Endodermal cell (in vitro differentiated cells): ENCODE data around the gene TMPRSS2. TPM values are rescaled to one million over a fixed set of nuclear protein-coding genes. Genes with fewer than 3 reads are reported as not detected.

ENCODE experiments used
- DNase-seq: peaks from one replicate; pipeline ENCODE4 v3.0.0-alpha.2; 2017
- H3K27ac ChIP-seq: 2 replicates; pipeline ENCODE4 v1.5.1; 2013; ENCODE audit warnings: mild to moderate bottlenecking, low read depth, low read length, moderate library complexity
- H3K27me3 ChIP-seq: 2 replicates; pipeline ENCODE4 v1.6.1; 2013; ENCODE audit warnings: mild to moderate bottlenecking, low read length, moderate library complexity; ENCODE audit not compliant: insufficient read depth, control insufficient read depth, poor library complexity, severe bottlenecking
- H3K36me3 ChIP-seq: 2 replicates; pipeline ENCODE4 v1.7.0; 2013; ENCODE audit warnings: mild to moderate bottlenecking, low read length, moderate library complexity; ENCODE audit not compliant: control insufficient read depth, insufficient read depth
- H3K4me1 ChIP-seq: one replicate; pipeline ENCODE4 v1.7.0; 2013; ENCODE audit warnings: low read length; ENCODE audit not compliant: control insufficient read depth, insufficient read depth
- H3K4me3 ChIP-seq: 2 replicates; pipeline ENCODE4 v1.5.1; 2013; ENCODE audit warnings: mild to moderate bottlenecking, low read length, moderate library complexity
- H3K9ac ChIP-seq: 2 replicates; pipeline ENCODE4 v1.6.1; 2013; ENCODE audit warnings: mild to moderate bottlenecking, low read length, moderate library complexity; ENCODE audit not compliant: poor library complexity, severe bottlenecking; ENCODE audit errors: extremely low read depth
- H3K9me3 ChIP-seq: 2 replicates; pipeline ENCODE4 v1.6.1; 2013; ENCODE audit warnings: mild to moderate bottlenecking, low read length, moderate library complexity; ENCODE audit not compliant: control insufficient read depth
- H3K27ac Mint-ChIP-seq: 2 replicates; pipeline ENCODE4 v1.8.0; 2020; ENCODE audit warnings: mixed read lengths
- H3K27me3 Mint-ChIP-seq: 2 replicates; pipeline ENCODE4 v1.8.0; 2021; ENCODE audit warnings: mild to moderate bottlenecking, mixed read lengths; ENCODE audit not compliant: insufficient read depth
- H3K36me3 Mint-ChIP-seq: 2 replicates; pipeline ENCODE4 v1.8.0; 2020; ENCODE audit warnings: low read depth, mixed read lengths
- H3K4me1 Mint-ChIP-seq: 2 replicates; pipeline ENCODE4 v1.8.0; 2020; ENCODE audit warnings: mixed read lengths
- H3K4me3 Mint-ChIP-seq: 2 replicates; pipeline ENCODE4 v1.8.0; 2020; ENCODE audit warnings: mild to moderate bottlenecking, moderate library complexity, mixed read lengths
- H3K9me3 Mint-ChIP-seq: 2 replicates; pipeline ENCODE4 v1.8.0; 2020; ENCODE audit warnings: mild to moderate bottlenecking, mixed read lengths
- CTCF ChIP-seq: fragments of 200-600 bp; sonication (generic); conservative IDR thresholded peaks from 2 replicates; pipeline ENCODE4 v1.5.0; 2021; ENCODE audit warnings: antibody characterized with exemption, mild to moderate bottlenecking
- WGBS, 2 experiments: methylation state at CpG; one replicate each; pipeline versions ENCODE4 v1.1.5 to v1.1.7; 2013; ENCODE audit warnings: missing lambda C conversion rate in 2 of 2, mixed read lengths in 1 of 2; ENCODE audit not compliant: insufficient coverage in 1 of 2, insufficient read length in 1 of 2; 5-methylcytosine and 5-hydroxymethylcytosine counted together
- total RNA-seq, 2 donors: library from RNA; stranded (reverse); fragmentation: NEBNext Ultra II Directional in 1 of 2; extraction: Animal tissue kit (Norgen Biotek cat#: 25700) in 1 of 2; gene quantifications; 2 replicates in 1 of 2; 3 replicates in 1 of 2; pipeline ENCODE4 v1.2.1, GENCODE V29; 2021

The TMPRSS2 gene
- total RNA-seq, 2 donors from 2014 or later, result 17.6 to 19.2 TPM

GRCh38 chr21:41483973-41484372 lies 24.0 kb downstream of the TMPRSS2 start:
- Histone ChIP-seq H3K9me3 (no peaks in the 10 kb centered on the region), H3K4me1 (no peaks in the 10 kb centered on the region), H3K27ac (no peak overlapping the region), H3K36me3 (no peaks in the 10 kb centered on the region), H3K9ac (no peak overlapping the region), H3K4me3 (no peak overlapping the region), H3K27me3 (no peaks in the 10 kb centered on the region)
- H3K4me1 Mint-ChIP-seq, result peaks cover 3% of the 10 kb centered on the region
- no peak overlapping the region for H3K4me3 Mint-ChIP-seq
- no peak overlapping the region for H3K27ac Mint-ChIP-seq
- no peaks in the 10 kb centered on the region for H3K27me3 Mint-ChIP-seq
- H3K36me3 Mint-ChIP-seq, result peaks cover 14% of the 10 kb centered on the region
- no peak for DNase-seq
- TF ChIP-seq CTCF, result no peak
- no peaks in the 10 kb centered on the region for H3K9me3 Mint-ChIP-seq
- 94 to 95% methylated on average over 3 to 4 of the region's 4 CpGs for WGBS, 2 experiments

- H3K27me3 Mint-ChIP-seq, result no peaks in the 10 kb centered on the region
- H3K27ac Mint-ChIP-seq, result no peak overlapping the region
- Histone ChIP-seq H3K4me1 (no peaks in the 10 kb centered on the region), H3K9ac (no peak overlapping the region), H3K9me3 (no peaks in the 10 kb centered on the region), H3K36me3 (no peaks in the 10 kb centered on the region), H3K27ac (no peak overlapping the region), H3K27me3 (no peaks in the 10 kb centered on the region), H3K4me3 (no peak overlapping the region)
- 94 to 100% methylated on average over 2 to 11 of the region's 12 CpGs for WGBS, 2 experiments
- peaks cover 3% of the 10 kb centered on the region for H3K4me1 Mint-ChIP-seq
- no peak for DNase-seq
- no peaks in the 10 kb centered on the region for H3K9me3 Mint-ChIP-seq
- H3K36me3 Mint-ChIP-seq, result peaks cover 12% of the 10 kb centered on the region
- no peak overlapping the region for H3K4me3 Mint-ChIP-seq
- TF ChIP-seq CTCF, result no peak
These were observed 24.5 kb downstream of the TMPRSS2 start for GRCh38 chr21:41483415-41483814.

DNA sequence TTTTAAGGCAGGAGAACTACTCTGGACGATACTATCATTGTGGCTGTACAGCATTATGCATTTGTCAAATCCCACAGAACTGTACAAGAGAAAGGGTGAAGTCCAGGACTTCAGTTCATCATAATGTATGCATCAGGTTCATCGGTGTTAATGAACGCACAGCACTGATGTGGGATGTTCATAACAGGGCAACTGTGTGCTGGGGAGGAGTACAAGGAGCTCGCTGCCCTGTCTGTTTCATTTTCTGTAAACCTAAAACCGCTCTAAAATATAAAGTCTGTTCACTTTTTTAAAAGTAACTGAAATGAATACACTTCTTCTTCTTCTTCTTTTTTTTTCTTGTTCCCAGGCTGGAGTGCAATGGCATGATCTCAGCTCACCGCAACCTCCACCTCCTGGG lies 25.0 kb downstream of the TMPRSS2 start:
- TF ChIP-seq CTCF, result no peak
- Histone ChIP-seq H3K27ac (no peak overlapping the region), H3K36me3 (no peaks in the 10 kb centered on the region), H3K27me3 (no peaks in the 10 kb centered on the region), H3K9me3 (no peaks in the 10 kb centered on the region), H3K9ac (no peak overlapping the region), H3K4me1 (peaks cover 1% of the 10 kb centered on the region), H3K4me3 (no peak overlapping the region)
- Mint-ChIP-seq H3K27me3 (no peaks in the 10 kb centered on the region), H3K4me3 (no peak overlapping the region), H3K9me3 (no peaks in the 10 kb centered on the region), H3K27ac (no peak overlapping the region), H3K4me1 (peaks cover 7% of the 10 kb centered on the region), H3K36me3 (peaks cover 8% of the 10 kb centered on the region)
- 98% methylated on average over 4 to 6 of the region's 6 CpGs for WGBS, 2 experiments
- DNase-seq, result no peak
